Measurements from ENCODE around the gene THTPA. TPM values are rescaled to one million over a fixed set of nuclear protein-coding genes. Genes with fewer than 3 reads are reported as not detected.
A peak's percentile ranks its signal among the peaks of the same experiment; 100 is the strongest.

Gene THTPA
- total RNA-seq, 1 experiment from 2014 or later: 20.0 TPM

DNA sequence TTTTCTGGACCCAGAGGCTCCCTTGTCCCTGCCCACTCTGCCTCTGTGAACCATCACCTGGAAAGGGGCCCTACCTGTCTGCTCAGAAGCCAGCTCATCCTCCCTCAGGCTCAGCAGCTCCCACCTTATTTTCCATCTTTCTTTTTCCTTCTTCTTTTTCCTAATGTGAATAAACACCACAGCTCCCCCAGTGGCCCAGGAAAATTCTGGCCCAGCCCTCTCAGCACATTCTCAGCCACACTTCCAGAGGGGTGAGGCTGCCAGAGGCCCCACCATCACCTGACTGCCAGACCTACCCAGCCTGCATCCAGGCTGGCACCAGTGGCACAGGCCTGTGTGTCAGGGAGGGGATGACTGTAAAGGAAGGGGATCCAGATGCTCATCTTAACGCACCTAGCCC is 27.5 kb upstream of the THTPA start:
- Mint-ChIP-seq H3K27me3 (ENCODE audit: low read depth) (no peaks in the 10 kb centered on the region; the same call in 1 of the 2 replicates), H3K9me3 (no peaks in the 10 kb centered on the region), H3K4me1 (peaks cover 50% of the 10 kb centered on the region), H3K36me3 (peaks cover 63% of the 10 kb centered on the region), H3K4me3 (no peak overlapping the region), H3K27ac (peak overlapping the region; percentile 75)
- DNase-seq (ENCODE audit: low spot score): peak; percentile 52
- ATAC-seq: peak; percentile 77
- TF ChIP-seq ZNF425 (CRISPR knock-in tag; conservative IDR thresholded peaks at IDR 0.05) (no peak), ZNF423 (CRISPR knock-in tag; IDR thresholded peaks at IDR 0.05) (no peak), NR2C2 (CRISPR knock-in tag; IDR thresholded peaks at IDR 0.05) (no peak), EMX1 (CRISPR knock-in tag; IDR thresholded peaks at IDR 0.05) (no peak), ZNF232 (CRISPR knock-in tag; IDR thresholded peaks at IDR 0.05) (no peak), CREM (CRISPR knock-in tag; IDR thresholded peaks at IDR 0.05) (no peak), PRRX2 (CRISPR knock-in tag; IDR thresholded peaks at IDR 0.05) (no peak), ZNF138 (CRISPR knock-in tag; conservative IDR thresholded peaks at IDR 0.05) (no peak), NR3C1 (CRISPR knock-in tag; conservative IDR thresholded peaks at IDR 0.05; ENCODE audit: low read depth) (no peak), ESRRA (CRISPR knock-in tag; IDR thresholded peaks at IDR 0.05; ENCODE audit: borderline replicate concordance) (no peak), GTF2I (CRISPR knock-in tag; conservative IDR thresholded peaks at IDR 0.05) (no peak)
- TF ChIP-seq, protein P1, sequence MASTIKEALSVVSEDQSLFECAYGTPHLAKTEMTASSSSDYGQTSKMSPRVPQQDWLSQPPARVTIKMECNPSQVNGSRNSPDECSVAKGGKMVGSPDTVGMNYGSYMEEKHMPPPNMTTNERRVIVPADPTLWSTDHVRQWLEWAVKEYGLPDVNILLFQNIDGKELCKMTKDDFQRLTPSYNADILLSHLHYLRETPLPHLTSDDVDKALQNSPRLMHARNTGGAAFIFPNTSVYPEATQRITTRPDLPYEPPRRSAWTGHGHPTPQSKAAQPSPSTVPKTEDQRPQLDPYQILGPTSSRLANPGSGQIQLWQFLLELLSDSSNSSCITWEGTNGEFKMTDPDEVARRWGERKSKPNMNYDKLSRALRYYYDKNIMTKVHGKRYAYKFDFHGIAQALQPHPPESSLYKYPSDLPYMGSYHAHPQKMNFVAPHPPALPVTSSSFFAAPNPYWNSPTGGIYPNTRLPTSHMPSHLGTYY (CRISPR knock-in tag; IDR thresholded peaks at IDR 0.05): no peak
- TF ChIP-seq, protein P2, sequence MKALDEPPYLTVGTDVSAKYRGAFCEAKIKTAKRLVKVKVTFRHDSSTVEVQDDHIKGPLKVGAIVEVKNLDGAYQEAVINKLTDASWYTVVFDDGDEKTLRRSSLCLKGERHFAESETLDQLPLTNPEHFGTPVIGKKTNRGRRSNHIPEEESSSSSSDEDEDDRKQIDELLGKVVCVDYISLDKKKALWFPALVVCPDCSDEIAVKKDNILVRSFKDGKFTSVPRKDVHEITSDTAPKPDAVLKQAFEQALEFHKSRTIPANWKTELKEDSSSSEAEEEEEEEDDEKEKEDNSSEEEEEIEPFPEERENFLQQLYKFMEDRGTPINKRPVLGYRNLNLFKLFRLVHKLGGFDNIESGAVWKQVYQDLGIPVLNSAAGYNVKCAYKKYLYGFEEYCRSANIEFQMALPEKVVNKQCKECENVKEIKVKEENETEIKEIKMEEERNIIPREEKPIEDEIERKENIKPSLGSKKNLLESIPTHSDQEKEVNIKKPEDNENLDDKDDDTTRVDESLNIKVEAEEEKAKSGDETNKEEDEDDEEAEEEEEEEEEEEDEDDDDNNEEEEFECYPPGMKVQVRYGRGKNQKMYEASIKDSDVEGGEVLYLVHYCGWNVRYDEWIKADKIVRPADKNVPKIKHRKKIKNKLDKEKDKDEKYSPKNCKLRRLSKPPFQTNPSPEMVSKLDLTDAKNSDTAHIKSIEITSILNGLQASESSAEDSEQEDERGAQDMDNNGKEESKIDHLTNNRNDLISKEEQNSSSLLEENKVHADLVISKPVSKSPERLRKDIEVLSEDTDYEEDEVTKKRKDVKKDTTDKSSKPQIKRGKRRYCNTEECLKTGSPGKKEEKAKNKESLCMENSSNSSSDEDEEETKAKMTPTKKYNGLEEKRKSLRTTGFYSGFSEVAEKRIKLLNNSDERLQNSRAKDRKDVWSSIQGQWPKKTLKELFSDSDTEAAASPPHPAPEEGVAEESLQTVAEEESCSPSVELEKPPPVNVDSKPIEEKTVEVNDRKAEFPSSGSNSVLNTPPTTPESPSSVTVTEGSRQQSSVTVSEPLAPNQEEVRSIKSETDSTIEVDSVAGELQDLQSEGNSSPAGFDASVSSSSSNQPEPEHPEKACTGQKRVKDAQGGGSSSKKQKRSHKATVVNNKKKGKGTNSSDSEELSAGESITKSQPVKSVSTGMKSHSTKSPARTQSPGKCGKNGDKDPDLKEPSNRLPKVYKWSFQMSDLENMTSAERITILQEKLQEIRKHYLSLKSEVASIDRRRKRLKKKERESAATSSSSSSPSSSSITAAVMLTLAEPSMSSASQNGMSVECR (CRISPR knock-in tag; IDR thresholded peaks at IDR 0.05; ENCODE audit: borderline replicate concordance): no peak
- CTCF ChIA-PET: interaction anchor here (0.6 to 6.7 kb wide), 25 partner anchors 8 to 572 kb away, joined by 3 to 117 read pairs (median 5); partner anchors contain the start of genes HAUS4, NGDN and ZFHX2
- POLR2A ChIA-PET: interaction anchor here (0.7 to 4.7 kb wide), 5 partner anchors 10 to 530 kb away, joined by 3 to 36 read pairs (median 4); no protein-coding TSS in a partner anchor

DNA sequence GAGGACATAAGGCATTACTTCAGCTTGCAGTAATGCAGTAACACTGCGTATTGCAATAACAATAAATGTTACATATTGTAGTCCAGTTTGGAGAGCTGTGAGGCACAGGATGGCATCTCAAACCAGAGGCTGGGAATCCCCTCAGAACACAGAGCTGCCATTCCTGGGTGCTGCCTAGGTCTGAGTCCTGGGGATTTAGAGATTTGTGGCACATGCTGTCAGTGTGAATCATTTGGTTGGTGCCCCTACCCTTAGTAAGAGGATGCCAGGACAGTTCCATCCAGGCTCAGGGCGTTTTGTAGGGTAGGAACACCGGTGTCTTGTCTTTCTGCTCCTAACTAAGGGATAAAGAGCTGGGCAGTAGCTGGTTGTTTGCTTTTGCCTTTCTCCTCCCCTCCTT is 27.1 kb upstream of the THTPA start:
- Mint-ChIP-seq H3K4me1 (peaks cover 49% of the 10 kb centered on the region), H3K27me3 (ENCODE audit: low read depth) (no peaks in the 10 kb centered on the region; the same call in 1 of the 2 replicates), H3K27ac (peak overlapping the region; percentile 75), H3K9me3 (no peaks in the 10 kb centered on the region), H3K4me3 (no peak overlapping the region), H3K36me3 (peaks cover 66% of the 10 kb centered on the region)
- ChIA-PET CTCF (interaction anchor here (1.1 to 6.7 kb wide), 15 partner anchors 9 to 60 kb away, joined by 3 to 117 read pairs (median 8); no protein-coding TSS in a partner anchor), POLR2A (interaction anchor here (0.9 to 4.7 kb wide), 4 partner anchors 9 to 529 kb away, joined by 3 to 36 read pairs (median 4); partner anchors contain the start of gene THTPA)
- no peak for ATAC-seq
- no peak for DNase-seq (ENCODE audit: low spot score)
- TF ChIP-seq SOX15 (CRISPR knock-in tag; IDR thresholded peaks at IDR 0.05) (no peak), ZNF671 (CRISPR knock-in tag; IDR thresholded peaks at IDR 0.05) (no peak), EMX1 (CRISPR knock-in tag; IDR thresholded peaks at IDR 0.05) (no peak), FOXK1 (CRISPR knock-in tag; IDR thresholded peaks at IDR 0.05) (no peak), CBFB (CRISPR knock-in tag; IDR thresholded peaks at IDR 0.05; ENCODE audit: low read depth) (no peak), ATF2 (CRISPR knock-in tag; IDR thresholded peaks at IDR 0.05; ENCODE audit: borderline replicate concordance, low read depth) (no peak), GTF2I (CRISPR knock-in tag; conservative IDR thresholded peaks at IDR 0.05) (no peak), ELF4 (CRISPR knock-in tag; IDR thresholded peaks at IDR 0.05; ENCODE audit: low read depth) (no peak), ZNF281 (CRISPR knock-in tag; IDR thresholded peaks at IDR 0.05) (no peak), ZNF263 (CRISPR knock-in tag; IDR thresholded peaks at IDR 0.05; ENCODE audit: low read depth) (no peak), ZBTB43 (CRISPR knock-in tag; IDR thresholded peaks at IDR 0.05) (no peak)
